Fibroblast of the aortic adventitia (primary cell): Measurements from ENCODE around the gene LNX2. TPM values are rescaled to one million over a fixed set of nuclear protein-coding genes. Genes with fewer than 3 reads are reported as not detected.

Source experiments
- DNase-seq: peaks from one replicate; pipeline ENCODE4 v3.0.0-alpha.2; 2010; ENCODE audit warnings: low read depth
- H3K4me3 ChIP-seq: 2 replicates; pipeline ENCODE4 v1.5.1; 2011; ENCODE audit warnings: low read depth, mild to moderate bottlenecking, control low read depth, low read length, moderate library complexity
- CTCF ChIP-seq: IDR thresholded peaks from 2 replicates; pipeline ENCODE4 v1.5.1; 2011; ENCODE audit warnings: mild to moderate bottlenecking, low read length, control low read depth, inconsistent platforms; ENCODE audit not compliant: insufficient read depth
- total RNA-seq: library from RNA; depleted of rRNA; stranded (reverse); fragments of >200 nt; gene quantifications from 2 replicates; pipeline ENCODE4 v1.2.3, GENCODE V29; 2012; ENCODE audit warnings: low replicate concordance

LNX2 gene
- total RNA-seq, 1 donor, result 6.1 TPM

- no peak for DNase-seq
- H3K4me3 ChIP-seq, result no peak overlapping the region
- TF ChIP-seq CTCF, result no peak
Measured at GRCh38 chr13:27528908-27529307, 91.4 kb downstream of the LNX2 start.

- no peak for DNase-seq
- TF ChIP-seq CTCF, result no peak
Measured at GRCh38 chr13:27526516-27526915, 93.8 kb downstream of the LNX2 start.

DNA sequence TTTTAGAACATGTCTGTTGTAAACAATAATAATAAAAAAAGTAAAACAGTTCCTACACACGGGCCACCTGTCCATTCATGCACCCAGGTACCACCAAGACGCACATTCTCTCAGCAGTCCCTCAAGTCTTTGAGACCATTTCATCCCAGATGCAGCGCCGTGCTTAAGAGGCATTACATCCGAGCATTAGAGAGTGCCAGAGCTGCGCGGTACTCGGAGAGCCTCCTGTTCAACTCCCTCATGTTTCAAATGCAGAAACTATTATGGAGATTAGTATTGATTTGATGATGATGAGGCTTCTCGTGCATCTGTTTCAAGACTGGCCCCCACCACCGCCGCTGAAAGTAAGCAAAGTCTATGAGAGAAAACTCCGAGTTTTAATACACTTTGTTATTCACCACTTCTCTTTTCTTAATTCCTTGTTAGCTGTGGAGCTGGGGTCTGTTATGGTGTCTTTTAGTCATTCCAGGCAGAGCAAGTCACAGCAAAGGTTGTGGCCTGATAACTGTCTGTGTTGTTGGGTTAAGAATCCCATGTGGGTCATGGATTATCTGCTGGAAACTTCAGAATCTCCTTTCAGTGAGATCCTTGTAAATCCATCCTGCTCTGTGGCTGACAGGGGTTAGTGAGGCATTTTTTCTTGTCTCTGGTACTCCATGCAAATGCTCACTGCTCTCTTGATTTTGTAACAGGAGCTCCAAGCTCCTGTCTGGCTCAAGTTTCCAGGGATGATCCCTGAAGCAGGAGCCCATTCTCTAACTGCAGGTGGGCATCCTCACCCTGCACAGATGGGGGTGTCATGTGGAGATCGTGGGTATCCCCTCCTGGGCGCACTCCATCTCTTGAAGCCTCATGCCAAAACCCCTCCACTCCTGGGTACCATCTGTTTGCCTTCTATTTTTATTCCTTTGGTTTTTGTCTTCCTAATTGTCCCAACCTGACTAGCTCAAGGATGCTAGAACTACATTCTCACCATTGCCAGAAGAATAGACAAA, 95.1 kb downstream of the LNX2 start:
- TF ChIP-seq CTCF, result no peak
- no peak overlapping the region for H3K4me3 ChIP-seq
- no peak for DNase-seq

More at GRCh38 chr13:27526516-27526915, 93.8 kb downstream of the LNX2 start:
- H3K4me3 ChIP-seq, result no peak overlapping the region

DNA sequence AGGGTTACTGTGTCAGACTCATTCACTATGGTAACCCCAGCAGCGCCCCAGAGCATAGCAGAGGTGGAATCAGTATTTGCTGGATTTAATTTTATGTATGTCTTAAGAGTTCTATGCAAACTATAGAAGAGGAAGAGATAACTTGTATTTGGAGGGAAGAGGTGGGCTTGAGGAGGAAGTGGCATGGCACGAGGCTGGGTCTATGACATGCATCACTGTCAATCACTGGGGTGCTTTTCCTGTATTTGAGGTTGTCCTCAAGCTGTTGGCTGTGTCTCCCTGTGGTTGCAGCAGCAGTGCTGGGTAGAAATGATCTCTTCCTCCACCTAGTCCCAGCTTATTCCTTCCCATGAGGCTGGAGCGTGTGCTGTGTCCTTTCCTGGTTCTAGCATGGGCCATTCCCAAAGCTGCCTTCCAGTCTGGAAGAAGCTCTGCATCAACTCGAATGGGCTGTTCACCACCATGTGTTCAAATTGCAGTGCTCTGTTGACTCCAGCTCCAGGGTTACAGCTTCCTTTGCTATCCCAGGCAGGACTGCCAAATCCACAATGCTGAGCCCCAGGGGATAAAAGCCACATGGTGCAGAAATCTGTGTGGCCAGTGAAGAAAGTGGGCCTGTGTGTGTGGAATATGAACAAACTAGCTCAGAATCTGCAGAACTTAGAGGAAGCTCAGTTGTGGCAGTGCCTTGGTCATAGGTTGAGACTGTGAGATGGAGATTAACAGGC, 96.8 kb downstream of the LNX2 start:
- no peak overlapping the region for H3K4me3 ChIP-seq
- DNase-seq, result no peak
- TF ChIP-seq CTCF, result no peak

GRCh38 chr13:27522847-27523246, 97.5 kb downstream of the LNX2 start:
- DNase-seq, result no peak
- TF ChIP-seq CTCF, result no peak
- no peak overlapping the region for H3K4me3 ChIP-seq

- H3K4me3 ChIP-seq, result no peak overlapping the region
- DNase-seq, result no peak
- TF ChIP-seq CTCF, result no peak
Measured at GRCh38 chr13:27516103-27516502, 104.2 kb downstream of the LNX2 start.
